Activated B cell treated with CpG ODN at 0.5 μM for 24 hours (primary cell): ENCODE measurements around the gene FXN. TPM values are rescaled to one million over a fixed set of nuclear protein-coding genes. Genes with fewer than 3 reads are reported as not detected.

Experiments used
- ATAC-seq: fragments of 200-7000 bp; cut with Tn5 transposase; one replicate; pipeline ENCODE4 v1.10.0; 2021; ENCODE audit warnings: low read depth, mild to moderate bottlenecking, moderate library complexity
- CTCF ChIA-PET: fragments of 350-600 bp; sonication (Branson Sonifier 250); formaldehyde crosslinking; loops from one replicate; lab custom pipeline; 2021; ENCODE audit warnings: antibody characterized with exemption; lab: Charles Lee
- POLR2A ChIA-PET: fragments of 350-600 bp; sonication (Branson Sonifier 250); formaldehyde crosslinking; loops from one replicate; lab custom pipeline; 2021; ENCODE audit warnings: antibody characterized with exemption; lab: Charles Lee
- DNase-seq: peaks from one replicate; pipeline ENCODE4 v3.0.0; 2022
- H3K27ac Mint-ChIP-seq: one replicate; pipeline ENCODE4 v1.8.0; 2020; ENCODE audit warnings: mixed read lengths
- H3K27me3 Mint-ChIP-seq: one replicate; pipeline ENCODE4 v1.8.0; 2021; ENCODE audit warnings: mixed read lengths
- H3K36me3 Mint-ChIP-seq: one replicate; pipeline ENCODE4 v1.8.0; 2021; ENCODE audit warnings: low read depth, mixed read lengths
- H3K4me1 Mint-ChIP-seq: one replicate; pipeline ENCODE4 v1.8.0; 2021; ENCODE audit warnings: mixed read lengths
- H3K4me3 Mint-ChIP-seq: one replicate; pipeline ENCODE4 v1.8.0; 2020; ENCODE audit warnings: mild to moderate bottlenecking, mixed read lengths
- H3K9me3 Mint-ChIP-seq: one replicate; pipeline ENCODE4 v1.8.0; 2020; ENCODE audit warnings: mixed read lengths
- intact Hi-C: fragments of 100-400 bp; cut with micrococcal nuclease; formaldehyde crosslinking; loops from one replicate; pipeline ENCODE4 v1.15.1; 2024
- total RNA-seq: library from RNA; stranded (reverse); gene quantifications from 2 replicates; pipeline ENCODE4 v1.2.3, GENCODE V29; 2022
- TF ChIP-seq, protein P1 (sequence below): fragments of 200-600 bp; IDR thresholded peaks from one replicate; pipeline ENCODE4 v1.8.0; 2022; ENCODE audit warnings: antibody characterized with exemption, mild to moderate bottlenecking

FXN gene
- total RNA-seq, 1 donor from 2014 or later = 17.7 TPM

DNA sequence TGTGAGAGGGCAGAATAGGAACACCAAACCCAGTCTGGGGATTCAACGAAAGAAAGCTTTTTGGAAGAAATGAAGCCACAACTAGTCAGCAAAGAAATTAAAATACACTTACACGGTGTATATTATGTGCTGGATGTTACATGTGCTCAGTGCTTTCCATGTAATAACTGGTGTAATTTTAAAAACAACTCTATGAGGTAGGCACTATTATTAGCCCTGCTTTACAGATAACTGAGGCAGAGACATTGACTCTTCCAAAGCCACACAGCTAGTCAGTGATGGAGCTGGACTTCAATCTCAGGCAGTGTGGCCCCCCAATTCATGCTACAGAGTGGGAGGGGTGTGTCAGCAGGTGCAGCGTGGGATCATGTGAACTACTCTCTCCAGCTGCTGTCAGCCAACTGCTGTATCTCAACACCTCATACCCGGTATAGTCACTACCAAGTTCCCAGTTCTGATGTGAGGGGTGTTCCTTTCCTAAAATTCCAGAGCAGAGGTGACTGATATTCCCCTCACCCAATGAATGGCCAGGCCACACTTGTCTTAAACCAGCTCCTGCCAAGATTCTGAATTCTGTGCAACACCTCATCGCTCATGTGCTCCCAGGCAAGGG lies 104.7 kb downstream of the FXN start:
- POLR2A ChIA-PET = no interaction called here
- TF ChIP-seq, protein P1, sequence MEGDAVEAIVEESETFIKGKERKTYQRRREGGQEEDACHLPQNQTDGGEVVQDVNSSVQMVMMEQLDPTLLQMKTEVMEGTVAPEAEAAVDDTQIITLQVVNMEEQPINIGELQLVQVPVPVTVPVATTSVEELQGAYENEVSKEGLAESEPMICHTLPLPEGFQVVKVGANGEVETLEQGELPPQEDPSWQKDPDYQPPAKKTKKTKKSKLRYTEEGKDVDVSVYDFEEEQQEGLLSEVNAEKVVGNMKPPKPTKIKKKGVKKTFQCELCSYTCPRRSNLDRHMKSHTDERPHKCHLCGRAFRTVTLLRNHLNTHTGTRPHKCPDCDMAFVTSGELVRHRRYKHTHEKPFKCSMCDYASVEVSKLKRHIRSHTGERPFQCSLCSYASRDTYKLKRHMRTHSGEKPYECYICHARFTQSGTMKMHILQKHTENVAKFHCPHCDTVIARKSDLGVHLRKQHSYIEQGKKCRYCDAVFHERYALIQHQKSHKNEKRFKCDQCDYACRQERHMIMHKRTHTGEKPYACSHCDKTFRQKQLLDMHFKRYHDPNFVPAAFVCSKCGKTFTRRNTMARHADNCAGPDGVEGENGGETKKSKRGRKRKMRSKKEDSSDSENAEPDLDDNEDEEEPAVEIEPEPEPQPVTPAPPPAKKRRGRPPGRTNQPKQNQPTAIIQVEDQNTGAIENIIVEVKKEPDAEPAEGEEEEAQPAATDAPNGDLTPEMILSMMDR = no peak
- Mint-ChIP-seq H3K36me3 (no peaks in the 10 kb centered on the region), H3K4me1 (no peaks in the 10 kb centered on the region), H3K27me3 (no peaks in the 10 kb centered on the region), H3K4me3 (no peak overlapping the region), H3K27ac (no peak overlapping the region), H3K9me3 (no peaks in the 10 kb centered on the region)
- DNase-seq = no peak
- no peak for ATAC-seq
- CTCF ChIA-PET = no interaction called here
- intact Hi-C loops = no loop called here

DNA sequence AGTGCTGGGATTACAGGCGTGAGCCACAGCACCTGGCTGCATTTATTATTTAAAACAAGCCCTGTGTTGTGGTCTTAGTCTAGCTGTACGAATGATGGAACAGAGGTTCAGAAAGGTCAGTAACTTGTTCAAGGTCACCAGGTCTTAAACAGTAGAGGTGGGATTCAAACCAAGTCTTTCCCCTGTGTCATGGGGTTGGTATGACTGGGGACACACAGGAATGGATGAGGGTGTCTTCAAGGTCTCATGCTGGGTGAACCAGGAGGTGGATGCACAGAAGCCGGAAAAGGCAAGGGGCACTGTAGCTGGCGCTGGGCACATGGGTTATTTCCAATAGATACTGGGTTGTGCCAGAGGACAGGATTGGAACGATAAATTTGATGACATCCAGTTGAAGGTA lies 106.3 kb downstream of the FXN start:
- Mint-ChIP-seq H3K27me3 (no peaks in the 10 kb centered on the region), H3K9me3 (no peaks in the 10 kb centered on the region), H3K27ac (no peak overlapping the region)

DNA sequence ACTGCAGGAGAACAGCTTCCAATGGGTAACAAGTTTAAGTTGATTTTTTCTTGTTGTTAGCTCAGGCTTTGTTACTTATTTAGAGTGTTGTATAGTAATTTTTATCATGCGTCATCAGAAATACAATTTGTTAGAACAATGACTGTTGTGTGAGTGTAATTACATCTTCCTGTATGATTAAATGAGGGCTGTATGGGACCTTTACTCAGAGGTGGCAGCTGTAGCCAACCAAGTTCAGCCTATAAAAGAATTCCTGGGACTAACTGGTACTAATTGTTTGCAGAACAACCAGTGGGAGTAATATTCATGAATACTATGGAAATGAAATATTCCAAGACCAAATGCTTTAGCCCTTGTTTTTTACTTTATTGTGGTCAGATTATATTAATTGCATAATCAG lies 107.7 kb downstream of the FXN start:
- Mint-ChIP-seq H3K9me3 (no peaks in the 10 kb centered on the region), H3K27me3 (no peaks in the 10 kb centered on the region), H3K4me3 (no peak overlapping the region), H3K27ac (no peak overlapping the region), H3K4me1 (no peaks in the 10 kb centered on the region), H3K36me3 (no peaks in the 10 kb centered on the region)
- intact Hi-C loops = no loop called here
- DNase-seq (no peak), ATAC-seq (no peak)
- ChIA-PET CTCF (no interaction called here), POLR2A (no interaction called here)
- TF ChIP-seq, protein P1 = no peak

More for the DNA sequence above, 106.3 kb downstream of the FXN start:
- no peaks in the 10 kb centered on the region for H3K4me1 Mint-ChIP-seq
- no peak overlapping the region for H3K4me3 Mint-ChIP-seq
- H3K36me3 Mint-ChIP-seq = no peaks in the 10 kb centered on the region
- TF ChIP-seq, protein P1 = no peak
- ChIA-PET POLR2A (no interaction called here), CTCF (no interaction called here)
- DNase-seq (no peak), ATAC-seq (no peak)
- intact Hi-C loops = no loop called here

DNA sequence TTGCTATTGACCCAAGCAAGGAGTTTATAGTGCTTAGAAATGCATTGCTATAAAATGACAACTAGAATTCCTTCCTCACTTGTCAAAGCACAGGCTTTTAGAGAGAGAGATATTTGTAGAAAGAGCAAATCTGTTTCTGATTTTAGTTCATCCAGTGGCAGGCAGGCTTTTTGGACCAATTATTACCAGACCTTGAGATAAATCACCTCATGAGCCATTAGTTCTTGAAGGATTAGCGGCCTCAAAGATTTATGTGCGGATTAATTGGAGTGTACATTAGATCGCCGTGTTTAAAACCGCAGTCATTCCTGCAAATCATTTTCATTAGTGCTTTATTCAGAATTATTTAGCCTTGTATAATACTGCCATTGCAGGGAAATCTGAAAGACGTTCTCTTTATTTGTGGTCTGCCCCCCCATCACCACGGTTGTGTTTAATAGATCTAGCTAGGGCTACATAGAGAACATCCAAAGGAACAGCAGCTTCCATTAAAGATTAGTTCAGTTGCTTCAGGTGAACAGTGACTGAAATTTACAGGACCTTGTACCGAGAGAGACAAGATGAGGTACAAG lies 109.7 kb downstream of the FXN start:
- Mint-ChIP-seq H3K9me3 (no peaks in the 10 kb centered on the region), H3K36me3 (no peaks in the 10 kb centered on the region), H3K27me3 (no peaks in the 10 kb centered on the region), H3K4me3 (no peak overlapping the region), H3K4me1 (no peaks in the 10 kb centered on the region), H3K27ac (no peak overlapping the region)
- TF ChIP-seq, protein P1 = no peak
- ChIA-PET CTCF (no interaction called here), POLR2A (no interaction called here)
- intact Hi-C loops = no loop called here
- DNase-seq = no peak
- ATAC-seq = no peak

DNA sequence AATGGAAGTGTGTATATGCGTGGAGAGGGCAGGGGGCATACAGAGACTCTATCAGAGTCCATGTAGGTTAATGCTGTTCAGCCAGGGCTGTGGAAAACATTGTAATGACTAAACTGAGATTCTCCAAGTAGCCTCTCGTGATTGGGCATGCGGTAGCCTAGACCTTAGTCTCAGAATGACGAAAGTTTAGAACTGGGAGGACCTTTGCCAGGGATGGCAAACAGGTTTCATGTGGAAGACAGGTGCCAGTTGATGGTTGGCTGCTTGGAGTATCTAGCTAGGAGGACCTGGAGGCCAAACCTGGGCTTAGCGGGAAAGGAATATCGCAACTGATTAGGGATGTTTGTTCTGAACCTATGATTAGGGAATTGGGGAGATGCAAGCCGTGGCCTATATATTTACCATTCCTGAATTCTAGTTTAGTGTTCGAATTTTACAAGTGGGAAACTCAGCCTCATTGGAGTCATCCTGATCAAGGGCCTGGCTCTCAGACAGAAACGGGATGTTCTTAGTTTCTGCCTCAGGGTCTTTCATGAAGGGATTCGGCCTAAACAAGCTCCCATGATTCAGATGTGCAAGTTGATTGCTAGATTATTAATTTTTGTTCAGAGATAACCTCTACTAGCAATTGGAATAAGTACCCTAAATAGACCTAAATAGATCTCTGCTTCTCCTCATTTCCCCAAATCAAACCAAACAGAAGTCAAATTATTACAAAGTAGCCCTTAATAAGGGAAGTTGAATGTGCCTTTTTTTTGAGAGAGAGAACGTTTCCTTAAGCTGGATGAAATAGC lies 111.7 kb downstream of the FXN start:
- CTCF ChIA-PET = no interaction called here
- H3K4me1 Mint-ChIP-seq = peaks cover 1% of the 10 kb centered on the region
- intact Hi-C loops = no loop called here
- no peaks in the 10 kb centered on the region for H3K9me3 Mint-ChIP-seq
- ATAC-seq = no peak
- DNase-seq = no peak
- H3K27me3 Mint-ChIP-seq = no peaks in the 10 kb centered on the region
- H3K27ac Mint-ChIP-seq = no peak overlapping the region
- TF ChIP-seq, protein P1 = no peak
- no peaks in the 10 kb centered on the region for H3K36me3 Mint-ChIP-seq
- POLR2A ChIA-PET = no interaction called here
- no peak overlapping the region for H3K4me3 Mint-ChIP-seq
